Ammon's horn (tissue), 1 donor: ENCODE measurements around the gene HPCA.

ENCODE experiments used
- DNase-seq: peaks from one replicate; pipeline ENCODE4 v3.0.0-alpha.2; 2016; ENCODE audit warnings: low spot score

The HPCA gene

GRCh38 chr1:32871364-32872191 lies 14.7 kb upstream of the HPCA start:
- DNase-seq: no peak

GRCh38 chr1:32872192-32872460 lies 14.2 kb upstream of the HPCA start:
- no peak for DNase-seq

GRCh38 chr1:32873484-32873883 lies 12.8 kb upstream of the HPCA start:
- no peak for DNase-seq

GRCh38 chr1:32874860-32875752 lies 11.2 kb upstream of the HPCA start:
- DNase-seq: no peak

GRCh38 chr1:32876341-32877210 lies 9.7 kb upstream of the HPCA start:
- peak; percentile 71 for DNase-seq

GRCh38 chr1:32877211-32878110 lies 8.8 kb upstream of the HPCA start:
- DNase-seq: no peak

- DNase-seq: peak; percentile 64
Measured at GRCh38 chr1:32878183-32878582, 8.1 kb upstream of the HPCA start.

GRCh38 chr1:32878637-32879041 lies 7.7 kb upstream of the HPCA start:
- DNase-seq: no peak

GRCh38 chr1:32881291-32881690 lies 5.0 kb upstream of the HPCA start:
- no peak for DNase-seq

- DNase-seq: peak; percentile 69
Measured at GRCh38 chr1:32881871-32882850, 4.1 kb upstream of the HPCA start.

- DNase-seq: no peak
Measured at GRCh38 chr1:32883338-32884031, 2.8 kb upstream of the HPCA start.

GRCh38 chr1:32884032-32884372 lies 2.3 kb upstream of the HPCA start:
- no peak for DNase-seq

- DNase-seq: no peak
Measured at GRCh38 chr1:32884726-32885125, 1.6 kb upstream of the HPCA start.

GRCh38 chr1:32885676-32886003 lies 651 bp upstream of the HPCA start:
- no peak for DNase-seq

- no peak for DNase-seq
Measured at GRCh38 chr1:32886828-32887414, 630 bp downstream of the HPCA start.

- DNase-seq: no peak
Measured at GRCh38 chr1:32887623-32888022, 1.3 kb downstream of the HPCA start.

GRCh38 chr1:32888134-32888533 lies 1.8 kb downstream of the HPCA start:
- DNase-seq: no peak

GRCh38 chr1:32888677-32889420 lies 2.6 kb downstream of the HPCA start:
- DNase-seq: no peak
